ENCODE data around the gene SPATA25. TPM values are rescaled to one million over a fixed set of nuclear protein-coding genes. Genes with fewer than 3 reads are reported as not detected.
"Not testable (repeated sequence)": the region's sequence is repeated elsewhere in the genome, so short reads cannot be mapped to it uniquely, and the experiment has no call there.

Gene SPATA25
- total RNA-seq, 1 experiment from 2014 or later, result 0.40 TPM

DNA sequence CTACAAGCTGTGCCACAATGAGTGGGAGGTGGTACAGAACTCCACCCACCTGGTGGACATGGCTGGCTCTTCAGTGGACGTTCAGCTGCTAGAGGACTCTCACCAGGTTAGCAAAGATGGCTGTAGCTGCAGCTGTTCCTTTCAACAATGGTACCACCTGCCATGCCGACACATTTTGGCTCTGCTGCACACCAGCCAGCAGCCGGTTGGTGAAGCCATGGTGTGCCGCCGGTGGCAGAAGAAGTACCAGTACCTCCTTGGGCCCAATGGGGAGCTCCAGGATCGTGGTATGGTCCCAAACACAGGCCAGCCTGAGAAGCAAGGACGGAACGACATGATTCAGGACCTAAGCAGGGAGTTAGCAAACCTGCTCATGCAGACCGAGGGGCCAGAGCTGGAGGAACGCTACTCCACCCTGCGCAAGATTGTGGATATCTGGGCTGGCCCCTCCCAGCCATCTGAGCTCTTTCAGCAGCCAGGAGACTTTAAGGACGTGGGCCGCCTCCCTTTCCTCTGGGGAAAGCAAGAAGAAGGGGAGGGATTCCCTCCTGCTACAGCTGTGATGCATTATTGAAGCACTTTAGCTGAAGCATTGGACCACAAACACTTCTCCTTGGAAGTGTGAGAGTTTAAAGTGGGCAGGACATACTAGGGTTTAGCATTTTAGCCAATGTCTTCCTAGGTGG is 9.2 kb downstream of the SPATA25 start:
- Histone ChIP-seq H3K9me2 (replicated peaks; ENCODE audit: low read length) (no peaks in the 10 kb centered on the region), H3K9me3 (ENCODE audit: low read length) (no peaks in the 10 kb centered on the region), H3K4me3 (ENCODE audit: low read length) (no peak overlapping the region), H3K4me1 (ENCODE audit: insufficient read depth, low read length) (peaks cover 14% of the 10 kb centered on the region), H3K27ac (ENCODE audit: low read length) (no peak overlapping the region), H3K79me2 (ENCODE audit: low read length) (peaks cover 21% of the 10 kb centered on the region), H3F3A (ENCODE audit: low read length, unreplicated experiment) (no peaks in the 10 kb centered on the region), H2AFZ (ENCODE audit: low read length) (no peak overlapping the region), H3K9ac (ENCODE audit: low read length) (no peak overlapping the region), H3K4me2 (ENCODE audit: low read length) (no peak overlapping the region), H4K20me1 (ENCODE audit: low read length) (no peaks in the 10 kb centered on the region), H3K27me3 (ENCODE audit: low read length) (no peaks in the 10 kb centered on the region), H3K36me3 (ENCODE audit: low read depth, low read length) (peaks cover 8% of the 10 kb centered on the region)
- ATAC-seq (no peak), DNase-seq (no peak)
- TF ChIP-seq EZH2phosphoT487 (IDR thresholded peaks at IDR 0.05; ENCODE audit: borderline replicate concordance, low read length) (no peak), EZH2 (IDR thresholded peaks at IDR 0.05; ENCODE audit: low read length, unreplicated experiment) (no peak)
- TF ChIP-seq, protein P1, sequence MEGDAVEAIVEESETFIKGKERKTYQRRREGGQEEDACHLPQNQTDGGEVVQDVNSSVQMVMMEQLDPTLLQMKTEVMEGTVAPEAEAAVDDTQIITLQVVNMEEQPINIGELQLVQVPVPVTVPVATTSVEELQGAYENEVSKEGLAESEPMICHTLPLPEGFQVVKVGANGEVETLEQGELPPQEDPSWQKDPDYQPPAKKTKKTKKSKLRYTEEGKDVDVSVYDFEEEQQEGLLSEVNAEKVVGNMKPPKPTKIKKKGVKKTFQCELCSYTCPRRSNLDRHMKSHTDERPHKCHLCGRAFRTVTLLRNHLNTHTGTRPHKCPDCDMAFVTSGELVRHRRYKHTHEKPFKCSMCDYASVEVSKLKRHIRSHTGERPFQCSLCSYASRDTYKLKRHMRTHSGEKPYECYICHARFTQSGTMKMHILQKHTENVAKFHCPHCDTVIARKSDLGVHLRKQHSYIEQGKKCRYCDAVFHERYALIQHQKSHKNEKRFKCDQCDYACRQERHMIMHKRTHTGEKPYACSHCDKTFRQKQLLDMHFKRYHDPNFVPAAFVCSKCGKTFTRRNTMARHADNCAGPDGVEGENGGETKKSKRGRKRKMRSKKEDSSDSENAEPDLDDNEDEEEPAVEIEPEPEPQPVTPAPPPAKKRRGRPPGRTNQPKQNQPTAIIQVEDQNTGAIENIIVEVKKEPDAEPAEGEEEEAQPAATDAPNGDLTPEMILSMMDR (conservative IDR thresholded peaks at IDR 0.05; ENCODE audit: low read depth, low read length), result no peak
- CTCF ChIA-PET, result no interaction called here
- POLR2A ChIA-PET (ENCODE audit: unreplicated experiment), result no interaction called here
- intact Hi-C loops (cut with micrococcal nuclease), result no loop called here
- no TSS peak for BruUV-seq (replicated peaks)

DNA sequence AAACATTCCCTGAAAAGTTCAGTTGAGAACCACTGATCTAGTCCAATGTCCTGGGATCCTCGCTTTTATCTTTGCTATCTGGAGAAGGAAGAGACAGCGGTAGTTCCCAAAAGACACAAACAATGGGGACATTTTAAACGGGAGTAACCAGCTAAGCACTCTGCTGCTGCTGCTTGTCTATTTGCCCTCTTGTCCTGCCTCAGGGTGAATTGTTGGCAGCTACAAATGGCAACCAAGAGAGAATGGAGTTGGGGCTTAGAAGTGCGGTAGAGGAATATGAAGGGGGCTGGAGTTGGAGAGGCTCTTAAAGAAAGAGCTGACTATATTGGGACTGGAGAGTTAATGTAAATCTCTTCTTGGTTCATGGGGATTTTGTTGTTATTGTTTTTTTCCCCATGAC is 12.8 kb downstream of the SPATA25 start:
- Histone ChIP-seq H3K27me3 (ENCODE audit: low read length) (no peaks in the 10 kb centered on the region), H3K36me3 (ENCODE audit: low read depth, low read length) (no peaks in the 10 kb centered on the region), H3K9me2 (replicated peaks; ENCODE audit: low read length) (no peaks in the 10 kb centered on the region), H4K20me1 (ENCODE audit: low read length) (no peaks in the 10 kb centered on the region), H2AFZ (ENCODE audit: low read length) (no peak overlapping the region), H3K9me3 (ENCODE audit: low read length) (no peaks in the 10 kb centered on the region), H3F3A (ENCODE audit: low read length, unreplicated experiment) (no peaks in the 10 kb centered on the region), H3K79me2 (ENCODE audit: low read length) (no peaks in the 10 kb centered on the region), H3K4me1 (ENCODE audit: insufficient read depth, low read length) (peaks cover 22% of the 10 kb centered on the region), H3K4me2 (ENCODE audit: low read length) (no peak overlapping the region), H3K27ac (ENCODE audit: low read length) (no peak overlapping the region), H3K4me3 (ENCODE audit: low read length) (no peak overlapping the region), H3K9ac (ENCODE audit: low read length) (no peak overlapping the region)
- no peak for DNase-seq
- intact Hi-C loops (cut with micrococcal nuclease), result no loop called here
- no peak for ATAC-seq
- no TSS peak for BruUV-seq (replicated peaks)
- CTCF ChIA-PET, result no interaction called here
- POLR2A ChIA-PET (ENCODE audit: unreplicated experiment), result no interaction called here
- TF ChIP-seq EZH2phosphoT487 (IDR thresholded peaks at IDR 0.05; ENCODE audit: borderline replicate concordance, low read length) (no peak), EZH2 (IDR thresholded peaks at IDR 0.05; ENCODE audit: low read length, unreplicated experiment) (no peak)
- TF ChIP-seq, protein P1 (conservative IDR thresholded peaks at IDR 0.05; ENCODE audit: low read depth, low read length), result no peak

DNA sequence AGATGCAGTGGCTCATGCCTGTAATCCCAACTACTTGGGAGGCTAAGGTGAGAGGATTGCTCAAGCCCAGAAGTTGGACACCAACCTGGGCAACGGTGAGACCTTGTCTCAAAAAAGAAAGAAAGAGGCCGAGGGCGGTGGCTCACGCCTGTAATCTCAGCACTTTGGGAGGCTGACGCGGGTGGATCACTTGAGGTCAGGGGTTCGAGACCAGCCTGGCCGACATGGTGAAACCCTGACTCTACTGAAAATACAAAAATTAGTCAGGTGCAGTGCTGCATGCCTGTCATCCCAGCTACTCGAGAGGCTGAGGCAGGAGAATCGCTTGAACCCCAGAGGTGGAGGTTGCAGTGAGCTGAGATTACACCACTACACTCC is 13.3 kb downstream of the SPATA25 start:
- intact Hi-C loops (cut with micrococcal nuclease); H3K4me2 ChIP-seq (ENCODE audit: low read length); H3K9me3 ChIP-seq (ENCODE audit: low read length); H3K36me3 ChIP-seq (ENCODE audit: low read depth, low read length); H4K20me1 ChIP-seq (ENCODE audit: low read length); H3K4me3 ChIP-seq (ENCODE audit: low read length); H3K79me2 ChIP-seq (ENCODE audit: low read length); POLR2A ChIA-PET (ENCODE audit: unreplicated experiment); ATAC-seq; H3K9ac ChIP-seq (ENCODE audit: low read length); DNase-seq; H3K27me3 ChIP-seq (ENCODE audit: low read length); H3F3A ChIP-seq (ENCODE audit: low read length, unreplicated experiment); H2AFZ ChIP-seq (ENCODE audit: low read length); H3K9me2 ChIP-seq (replicated peaks; ENCODE audit: low read length); BruUV-seq (replicated peaks); CTCF ChIA-PET: not testable (repeated sequence)
- peaks cover 22% of the 10 kb centered on the region for H3K4me1 ChIP-seq (ENCODE audit: insufficient read depth, low read length)
- peak overlapping the region; percentile 83; the same call in 1 of the 2 replicates for H3K27ac ChIP-seq (ENCODE audit: low read length)
